ENCODE measurements around the gene SPTBN4. TPM values are rescaled to one million over a fixed set of nuclear protein-coding genes. Genes with fewer than 3 reads are reported as not detected.

The SPTBN4 gene
- polyA plus RNA-seq, 1 donor from 2014 or later = 12.7 TPM

GRCh38 chr19:40503320-40503695 lies 36.5 kb downstream of the SPTBN4 start:
- H3K9me2 ChIP-seq (ENCODE audit: insufficient read depth, low read length) = no peaks in the 10 kb centered on the region
- peak overlapping the region; percentile 25 for H3K4me3 ChIP-seq (ENCODE audit: low read length)
- TF ChIP-seq POLR2AphosphoS5 (IDR thresholded peaks at IDR 0.05) = no peak
- TF ChIP-seq MXI1 (conservative IDR thresholded peaks at IDR 0.05; ENCODE audit: poor library complexity, severe bottlenecking) = peak; percentile 18

GRCh38 chr19:40506099-40506498 lies 39.3 kb downstream of the SPTBN4 start:
- no peak for TF ChIP-seq REST (IDR thresholded peaks at IDR 0.05; ENCODE audit: borderline replicate concordance)
- TF ChIP-seq SMC3 (conservative IDR thresholded peaks at IDR 0.05; ENCODE audit: poor library complexity) = no peak
- no peak for TF ChIP-seq EZH2 (IDR thresholded peaks at IDR 0.05; ENCODE audit: borderline replicate concordance, insufficient read depth, low read length, poor library complexity, severe bottlenecking)
- no peak for TF ChIP-seq EP300 (conservative IDR thresholded peaks at IDR 0.05; ENCODE audit: poor library complexity, severe bottlenecking)
- no peak for TF ChIP-seq RAD21 (conservative IDR thresholded peaks at IDR 0.05)
- TF ChIP-seq POLR2AphosphoS5 (IDR thresholded peaks at IDR 0.05) = no peak
- no peak for TF ChIP-seq MXI1 (conservative IDR thresholded peaks at IDR 0.05; ENCODE audit: poor library complexity, severe bottlenecking)
- TF ChIP-seq TAF1 (IDR thresholded peaks at IDR 0.05; ENCODE audit: low read depth) = no peak
- TF ChIP-seq CTCF (IDR thresholded peaks at IDR 0.05; ENCODE audit: poor library complexity, severe bottlenecking) = no peak
- H3K9ac ChIP-seq (ENCODE audit: low read length) = no peak overlapping the region
- no peaks in the 10 kb centered on the region for H3K9me3 ChIP-seq (ENCODE audit: low read length)
- H4K20me1 ChIP-seq (ENCODE audit: insufficient read depth) = no peaks in the 10 kb centered on the region
- no peak overlapping the region for H3K4me2 ChIP-seq (ENCODE audit: low read length)
- no peak overlapping the region for H2AFZ ChIP-seq (ENCODE audit: low read depth, low read length)
- no peaks in the 10 kb centered on the region for H3K79me2 ChIP-seq (replicated peaks; ENCODE audit: insufficient read depth, low read length)
- H3K9me2 ChIP-seq (ENCODE audit: insufficient read depth, low read length) = no peaks in the 10 kb centered on the region
- no peaks in the 10 kb centered on the region for H3F3A ChIP-seq (ENCODE audit: insufficient read depth, low read length, poor library complexity, severe bottlenecking)
- H3K27me3 ChIP-seq (ENCODE audit: insufficient read depth, low read depth, low read length) = no peaks in the 10 kb centered on the region
- H3K36me3 ChIP-seq (ENCODE audit: insufficient read depth, low read length) = no peaks in the 10 kb centered on the region
- no peak overlapping the region for H3K27ac ChIP-seq (ENCODE audit: low read length)
- no peak overlapping the region for H3K4me3 ChIP-seq (ENCODE audit: low read length)

More at GRCh38 chr19:40503320-40503695, 36.5 kb downstream of the SPTBN4 start:
- Histone ChIP-seq H3K79me2 (replicated peaks; ENCODE audit: insufficient read depth, low read length) (no peaks in the 10 kb centered on the region), H3K36me3 (ENCODE audit: insufficient read depth, low read length) (no peaks in the 10 kb centered on the region), H3K27me3 (ENCODE audit: insufficient read depth, low read depth, low read length) (no peaks in the 10 kb centered on the region), H3K9ac (ENCODE audit: low read length) (no peak overlapping the region), H3K27ac (ENCODE audit: low read length) (peak overlapping the region; percentile 28), H2AFZ (ENCODE audit: low read depth, low read length) (no peak overlapping the region), H3K9me3 (ENCODE audit: low read length) (no peaks in the 10 kb centered on the region), H3F3A (ENCODE audit: insufficient read depth, low read length, poor library complexity, severe bottlenecking) (no peaks in the 10 kb centered on the region), H3K4me2 (ENCODE audit: low read length) (no peak overlapping the region), H4K20me1 (ENCODE audit: insufficient read depth) (no peaks in the 10 kb centered on the region)

GRCh38 chr19:40507892-40508291 lies 41.1 kb downstream of the SPTBN4 start:
- Histone ChIP-seq H4K20me1 (ENCODE audit: insufficient read depth) (no peaks in the 10 kb centered on the region), H3K4me3 (ENCODE audit: low read length) (no peak overlapping the region), H3K9me2 (ENCODE audit: insufficient read depth, low read length) (no peaks in the 10 kb centered on the region), H3K9me3 (ENCODE audit: low read length) (no peaks in the 10 kb centered on the region), H3K79me2 (replicated peaks; ENCODE audit: insufficient read depth, low read length) (no peaks in the 10 kb centered on the region), H3K9ac (ENCODE audit: low read length) (no peak overlapping the region), H2AFZ (ENCODE audit: low read depth, low read length) (no peak overlapping the region), H3K4me2 (ENCODE audit: low read length) (no peak overlapping the region), H3F3A (ENCODE audit: insufficient read depth, low read length, poor library complexity, severe bottlenecking) (no peaks in the 10 kb centered on the region), H3K36me3 (ENCODE audit: insufficient read depth, low read length) (no peaks in the 10 kb centered on the region), H3K27ac (ENCODE audit: low read length) (no peak overlapping the region), H3K27me3 (ENCODE audit: insufficient read depth, low read depth, low read length) (peaks cover 16% of the 10 kb centered on the region)
- TF ChIP-seq TAF1 (IDR thresholded peaks at IDR 0.05; ENCODE audit: low read depth) = no peak

Measured in neural cell (in vitro differentiated cells).